IPS-11a (cell line): ENCODE measurements around the gene POMGNT1.
A peak's percentile ranks its signal among the peaks of the same experiment; 100 is the strongest.
"Not testable (repeated sequence)": the region's sequence is repeated elsewhere in the genome, so short reads cannot be mapped to it uniquely, and the experiment has no call there.

Source experiments
- H3K4me3 ChIP-seq: one replicate; pipeline ENCODE4 v1.5.1; 2013; ENCODE audit warnings: low read depth, low read length, control low read depth

Gene POMGNT1

GRCh38 chr1:46197964-46198811 lies at the start of gene POMGNT1:
POMGNT1 (minus strand) TSS chr1:46198434; CDS start chr1:46197821, 613 bp downstream.
- peak within 1 kb of the TSS; percentile 86 for H3K4me3 ChIP-seq

DNA sequence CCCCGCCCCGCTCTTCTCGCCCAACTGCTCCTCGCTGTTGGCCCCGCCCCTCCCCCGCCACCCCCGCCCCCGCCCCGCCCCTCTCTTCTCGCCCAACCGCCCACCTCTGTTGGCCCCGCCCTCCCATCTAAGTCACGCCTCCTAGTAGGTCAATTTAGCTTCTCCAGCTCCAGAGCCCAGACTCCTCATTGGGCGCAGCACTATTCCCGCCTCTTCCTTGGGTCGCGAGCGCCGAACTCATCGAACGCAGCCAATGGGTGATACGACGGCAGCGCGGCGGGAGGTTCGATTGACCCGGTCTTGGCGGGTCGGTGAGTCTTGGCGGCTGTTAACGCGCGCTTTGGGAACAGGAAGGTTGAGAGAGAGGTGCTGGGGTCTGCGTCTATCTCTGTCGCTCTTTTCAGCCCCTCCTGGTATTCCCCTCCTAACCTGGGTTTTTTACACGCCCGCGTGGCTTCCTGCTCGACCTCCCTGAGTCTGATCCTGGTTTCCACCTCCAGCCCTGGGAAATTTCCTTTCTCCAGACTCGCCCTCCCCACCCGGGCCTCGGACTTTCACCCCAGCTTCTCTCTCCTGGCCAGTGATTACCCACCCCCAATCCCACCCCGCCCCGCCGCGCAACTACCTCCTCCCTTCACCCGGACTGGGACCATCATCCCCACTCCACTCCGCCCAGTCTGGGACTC lies 49.3 kb upstream of the POMGNT1 start, which contains the start of gene RAD54L:
RAD54L (plus strand) TSS at position 328 of the 686 bp plus-strand sequence. CDS start 643 bp downstream, outside the sequence.
- peak within 1 kb of the TSS; percentile 91 for H3K4me3 ChIP-seq

DNA sequence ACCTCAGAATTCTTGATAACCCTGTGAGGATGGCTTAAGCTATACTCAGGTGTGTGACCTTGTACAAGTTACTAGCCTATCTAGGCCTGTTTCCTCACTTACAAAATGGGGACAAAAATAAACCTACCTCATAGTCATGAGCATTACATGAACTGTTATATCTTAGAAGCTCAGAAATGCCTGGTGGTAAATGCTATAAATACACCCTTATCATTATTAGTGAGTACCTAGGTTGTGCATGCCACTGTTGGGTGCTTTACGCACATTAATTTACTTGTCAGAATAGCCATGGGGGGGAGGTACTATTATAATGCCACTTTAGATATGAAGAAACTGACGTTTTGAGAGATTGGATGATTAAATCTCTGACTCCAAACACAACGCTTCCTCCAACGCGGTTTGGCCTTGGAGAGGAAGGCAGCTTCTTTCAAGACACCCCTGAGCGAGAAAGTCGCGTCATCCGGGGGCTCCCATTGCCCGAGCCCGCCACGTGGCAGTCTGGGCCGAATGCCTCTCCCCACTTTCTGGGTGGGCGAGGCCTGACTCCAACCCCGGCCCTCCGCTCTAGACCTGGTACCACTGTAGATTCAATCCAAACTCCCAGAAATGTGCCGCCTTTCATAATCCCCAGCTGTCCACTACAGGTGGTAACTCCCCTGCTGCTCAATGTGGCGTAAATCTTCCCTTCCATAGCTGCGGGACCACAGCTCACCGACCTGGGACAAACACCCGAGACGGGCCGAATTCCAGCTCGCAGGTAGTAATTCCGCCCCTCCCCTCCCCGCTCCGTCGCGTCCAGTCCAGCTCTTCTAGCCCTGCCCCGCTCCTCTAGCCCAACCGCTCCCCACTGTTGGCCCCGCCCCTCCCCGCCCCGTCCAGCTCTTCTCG lies 48.6 kb upstream of the POMGNT1 start:
- H3K4me3 ChIP-seq = peak overlapping the region; percentile 69

DNA sequence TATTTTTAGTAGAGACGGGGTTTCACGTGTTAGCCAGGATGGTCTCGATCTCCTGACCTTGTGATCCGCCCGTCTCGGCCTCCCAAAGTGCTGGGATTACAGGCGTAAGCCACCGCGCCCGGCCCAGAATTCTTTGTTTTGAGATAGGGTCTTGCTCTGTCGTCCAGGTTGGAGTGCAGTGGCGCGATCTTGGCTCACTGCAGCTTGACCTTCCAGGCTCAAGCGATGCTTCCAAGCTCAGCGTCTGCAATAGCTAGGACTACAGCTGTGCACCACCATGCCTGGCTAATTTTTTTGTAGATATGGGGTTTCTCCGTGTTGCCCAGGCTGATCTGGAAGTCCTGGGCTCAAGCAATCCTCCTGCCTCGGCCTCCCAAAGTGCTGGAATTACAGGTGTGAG lies 47.9 kb upstream of the POMGNT1 start:
- not testable (repeated sequence) for H3K4me3 ChIP-seq

- no peak overlapping the region for H3K4me3 ChIP-seq
These were observed 46.6 kb upstream of the POMGNT1 start for GRCh38 chr1:46244656-46245371.

- not testable (repeated sequence) for H3K4me3 ChIP-seq
These were observed 45.6 kb upstream of the POMGNT1 start for GRCh38 chr1:46243831-46244230.

GRCh38 chr1:46242918-46243317 lies 44.7 kb upstream of the POMGNT1 start:
- H3K4me3 ChIP-seq = no peak overlapping the region

GRCh38 chr1:46241733-46242132 lies 43.5 kb upstream of the POMGNT1 start:
- not testable (repeated sequence) for H3K4me3 ChIP-seq

- not testable (repeated sequence) for H3K4me3 ChIP-seq
These were observed 40.6 kb upstream of the POMGNT1 start for GRCh38 chr1:46238865-46239264.

- H3K4me3 ChIP-seq = no peak overlapping the region
These were observed 38.6 kb upstream of the POMGNT1 start for GRCh38 chr1:46236882-46237281.

DNA sequence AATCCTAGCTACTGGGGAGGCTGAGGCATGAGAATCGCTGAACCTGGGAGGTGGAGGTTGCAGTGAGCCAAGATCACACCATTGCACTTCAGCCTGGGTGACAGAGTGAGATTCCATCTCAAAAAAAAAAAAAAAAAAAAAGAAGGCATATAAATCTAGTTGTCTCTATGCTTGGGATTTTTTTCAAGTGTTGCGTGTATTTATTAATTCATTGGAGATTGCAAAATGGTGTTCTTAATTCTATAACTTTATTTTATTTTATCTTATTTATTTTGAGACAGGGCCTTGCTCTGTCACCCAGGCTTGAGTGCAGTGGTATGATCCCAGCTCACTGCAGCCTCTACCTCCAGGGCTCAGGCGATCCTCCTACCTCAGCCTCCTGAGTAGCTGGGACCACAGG lies 33.0 kb upstream of the POMGNT1 start:
- not testable (repeated sequence) for H3K4me3 ChIP-seq

GRCh38 chr1:46224966-46225365 lies 26.7 kb upstream of the POMGNT1 start:
- H3K4me3 ChIP-seq = no peak overlapping the region

DNA sequence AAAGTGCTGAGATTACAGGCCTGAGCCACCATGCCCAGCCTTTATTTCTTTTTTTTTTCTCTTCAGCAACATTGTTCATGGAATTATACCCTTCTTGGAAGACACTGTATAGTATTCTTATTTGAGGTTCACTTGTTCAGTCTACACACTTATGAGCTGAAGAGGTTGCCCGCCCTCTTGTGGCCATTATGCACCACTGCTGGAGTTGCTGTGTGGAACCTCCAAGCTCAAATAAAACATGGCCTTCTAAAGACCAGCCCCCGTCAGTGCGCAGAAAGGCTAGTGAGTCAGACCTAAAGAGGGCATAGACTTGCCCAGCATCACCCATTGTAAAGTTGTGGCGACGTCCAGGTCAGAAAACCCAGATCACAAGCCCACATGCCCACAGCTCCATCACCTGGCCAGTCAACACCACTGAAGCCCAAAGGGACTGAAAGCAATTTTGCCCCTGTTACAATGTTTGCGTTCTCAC lies 25.3 kb upstream of the POMGNT1 start:
- no peak overlapping the region for H3K4me3 ChIP-seq

DNA sequence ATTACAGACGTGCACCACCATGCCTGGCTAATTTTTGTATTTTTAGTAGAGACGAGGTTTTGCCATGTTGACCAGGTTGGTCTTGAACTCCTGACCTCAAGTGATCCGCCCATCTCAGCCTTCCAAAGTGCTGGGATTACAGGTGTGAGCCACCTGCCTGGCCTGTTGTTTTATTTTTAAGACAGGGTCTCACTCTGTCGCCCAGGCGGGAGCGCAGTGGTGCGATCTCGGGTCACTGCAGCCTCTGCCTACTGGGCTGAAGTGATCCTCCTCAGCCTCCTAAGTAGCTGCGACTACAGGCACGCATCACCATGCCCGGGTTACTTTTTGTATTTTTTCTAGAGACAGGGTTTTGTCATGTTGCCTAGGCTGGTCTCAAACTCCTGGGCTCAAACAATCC lies 24.8 kb upstream of the POMGNT1 start:
- H3K4me3 ChIP-seq = not testable (repeated sequence)

DNA sequence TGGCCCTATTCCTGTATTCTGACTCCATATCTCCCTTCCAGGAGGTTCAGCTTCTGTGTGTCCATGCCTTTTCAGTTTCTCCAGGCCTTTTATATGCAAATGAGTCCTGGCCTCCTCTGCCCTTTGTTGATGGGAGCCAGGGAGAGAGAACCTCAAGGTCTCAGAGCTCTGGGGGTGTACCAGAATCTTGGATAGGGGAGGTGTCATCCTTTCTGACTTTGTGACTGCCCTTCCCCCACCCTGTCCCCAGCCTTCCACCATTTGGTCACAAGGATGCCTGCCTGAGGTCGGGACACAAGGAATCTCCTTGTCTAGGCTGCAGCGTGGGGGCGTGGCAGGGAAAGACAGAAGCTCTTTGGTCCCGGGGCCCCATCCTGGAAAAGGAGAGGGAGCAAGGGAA lies 23.5 kb upstream of the POMGNT1 start:
- no peak overlapping the region for H3K4me3 ChIP-seq

- no peak overlapping the region for H3K4me3 ChIP-seq
These were observed 22.6 kb upstream of the POMGNT1 start for GRCh38 chr1:46220808-46221207.

DNA sequence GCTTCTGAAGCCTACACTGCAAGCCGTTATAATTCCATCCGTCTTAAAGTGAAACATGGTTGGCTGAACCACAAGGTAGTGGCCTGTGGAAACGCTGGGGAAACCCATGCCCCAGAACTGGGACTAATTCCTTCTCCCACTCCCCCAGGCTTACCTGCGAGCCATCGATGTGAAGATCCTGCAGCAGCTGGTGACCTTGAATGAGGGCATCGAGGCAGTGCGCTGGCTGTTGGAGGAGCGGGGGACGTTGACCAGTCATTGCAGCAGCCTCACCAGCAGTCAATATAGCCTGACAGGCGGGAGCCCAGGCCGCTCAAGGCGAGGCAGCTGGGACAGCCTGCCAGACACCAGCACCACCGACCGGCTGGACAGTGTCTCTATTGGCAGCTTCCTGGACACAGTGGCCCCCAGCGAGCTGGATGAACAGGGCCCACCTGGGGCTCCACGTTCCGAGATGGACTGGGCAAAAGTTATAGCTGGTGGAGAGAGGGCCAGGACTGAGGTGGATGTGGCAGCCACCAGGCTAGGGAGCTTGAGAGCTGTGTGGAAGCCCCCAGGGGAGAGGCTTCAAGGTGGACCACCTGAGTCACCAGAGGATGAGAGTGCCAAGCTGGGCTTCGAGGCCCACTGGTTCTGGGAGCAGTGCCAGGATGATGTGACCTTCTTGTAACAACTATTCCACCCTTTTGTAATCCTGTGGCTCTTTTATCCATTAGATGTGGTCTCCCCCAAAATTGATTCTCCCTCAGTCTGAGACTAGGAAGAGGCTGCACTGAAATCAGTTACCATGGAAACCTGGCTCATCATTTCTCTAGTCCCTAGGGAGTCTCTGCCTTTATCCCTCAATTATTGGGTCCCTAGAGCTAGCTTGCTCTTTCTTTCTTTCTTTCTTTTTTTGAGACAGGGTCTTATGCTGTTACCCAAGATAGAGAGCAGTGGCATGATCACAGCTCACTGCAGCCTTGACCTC lies 21.6 kb upstream of the POMGNT1 start:
- no peak overlapping the region for H3K4me3 ChIP-seq

- H3K4me3 ChIP-seq = no peak overlapping the region
These were observed 20.2 kb upstream of the POMGNT1 start for GRCh38 chr1:46218443-46218842.

- H3K4me3 ChIP-seq = no peak overlapping the region
These were observed 17.3 kb upstream of the POMGNT1 start for GRCh38 chr1:46215504-46215903.
